ENCODE data around the gene MME. TPM values are rescaled to one million over a fixed set of nuclear protein-coding genes. Genes with fewer than 3 reads are reported as not detected.

Gene MME
- total and polyA plus RNA-seq, 2 of the 8 experiments (the other 6 are each of a cell fraction or from before 2014, with no cell fraction given): 5.0 to 39.6 TPM

- TF ChIP-seq CHD7 (IDR thresholded peaks at IDR 0.05; ENCODE audit: insufficient replicate concordance, low read length) (no peak), JUN (IDR thresholded peaks at IDR 0.05; ENCODE audit: low read depth, low read length) (no peak), CHD2 (IDR thresholded peaks at IDR 0.05; ENCODE audit: low read length) (no peak), EZH2 (IDR thresholded peaks at IDR 0.05; ENCODE audit: low read depth, low read length, severe bottlenecking) (no peak), MAFK (IDR thresholded peaks at IDR 0.05; ENCODE audit: low read depth, low read length) (no peak), MAX (IDR thresholded peaks at IDR 0.05) (no peak), NANOG (IDR thresholded peaks at IDR 0.05; ENCODE audit: insufficient read depth, low read depth, low read length, poor library complexity, severe bottlenecking) (no peak), RBBP5 (IDR thresholded peaks at IDR 0.05; ENCODE audit: borderline replicate concordance, low read depth, low read length) (no peak), KDM1A (IDR thresholded peaks at IDR 0.05; ENCODE audit: borderline replicate concordance, low read length) (no peak), TAF7 (optimal IDR thresholded peaks at IDR 0.05; ENCODE audit: borderline replicate concordance, low read depth, low read length) (no peak)
Observed at GRCh38 chr3:155190691-155191090, 110.6 kb downstream of the MME start (continued).

All from H1 (cell line).